HS-5 (cell line): ENCODE measurements around the gene NUCB2.
A peak's percentile ranks its signal among the peaks of the same experiment; 100 is the strongest.

ENCODE experiments used
- DNase-seq: peaks from one replicate; pipeline ENCODE4 v3.0.0-alpha.2; 2012; ENCODE audit warnings: low read depth

Gene NUCB2

DNA sequence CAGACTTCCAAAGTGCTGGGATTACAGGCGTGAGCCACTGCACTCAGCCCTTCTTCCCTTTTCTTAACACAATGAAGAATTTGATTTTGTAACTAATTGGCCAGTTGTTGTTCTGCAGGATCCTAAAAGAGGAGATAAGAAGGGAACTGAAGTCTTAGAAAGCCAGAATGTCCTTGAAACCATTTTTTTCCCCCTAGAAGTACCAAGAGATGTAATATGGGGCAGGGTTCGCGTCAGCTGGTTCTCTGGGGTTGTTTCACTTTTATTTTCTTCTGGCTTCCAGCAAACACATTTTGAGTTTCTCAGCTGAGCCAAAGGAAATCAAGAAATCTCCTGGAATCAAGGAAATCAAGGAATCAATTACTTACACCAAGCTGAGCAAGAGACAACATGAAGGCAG lies 7.6 kb upstream of the NUCB2 start:
- no peak for DNase-seq

DNA sequence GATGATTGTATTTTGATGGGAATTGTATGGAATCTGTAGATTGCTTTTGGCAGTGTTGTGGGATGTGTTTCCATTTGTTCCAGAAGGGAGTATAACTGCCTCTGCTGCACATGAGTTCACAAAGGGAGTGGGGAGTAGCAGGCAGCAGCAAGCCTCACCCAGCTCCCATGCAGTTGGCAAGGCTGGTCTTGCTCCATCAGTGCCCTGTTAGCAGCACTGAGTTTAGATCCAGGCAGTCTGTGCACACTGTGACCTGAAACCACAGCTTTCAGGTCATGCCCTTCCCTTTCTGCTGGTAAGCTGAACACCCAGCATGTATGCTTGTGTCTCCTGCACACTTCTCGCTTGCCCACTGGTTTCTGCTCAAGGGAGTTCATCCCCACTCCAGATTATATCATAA lies 3.7 kb upstream of the NUCB2 start:
- no peak for DNase-seq

DNA sequence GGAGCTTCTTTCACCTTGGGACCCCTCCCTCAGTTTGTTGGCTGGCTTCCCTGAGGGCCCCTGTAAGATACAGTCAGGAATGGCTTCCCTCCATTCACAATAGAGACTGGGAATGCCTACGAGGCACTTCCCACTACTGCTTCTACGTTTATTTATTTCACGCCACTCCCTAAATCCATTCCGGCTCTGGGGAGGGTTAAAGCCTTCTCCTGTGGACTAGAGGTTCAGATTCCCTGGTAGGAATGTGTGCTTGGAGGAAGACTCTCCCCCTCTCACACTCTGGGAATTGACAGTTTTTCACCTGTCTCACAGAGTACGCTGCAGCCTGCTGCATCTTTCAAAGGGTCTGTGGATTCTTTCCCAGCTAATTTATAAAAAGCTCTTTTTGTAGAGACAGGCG lies 3.3 kb upstream of the NUCB2 start:
- DNase-seq, result no peak

DNA sequence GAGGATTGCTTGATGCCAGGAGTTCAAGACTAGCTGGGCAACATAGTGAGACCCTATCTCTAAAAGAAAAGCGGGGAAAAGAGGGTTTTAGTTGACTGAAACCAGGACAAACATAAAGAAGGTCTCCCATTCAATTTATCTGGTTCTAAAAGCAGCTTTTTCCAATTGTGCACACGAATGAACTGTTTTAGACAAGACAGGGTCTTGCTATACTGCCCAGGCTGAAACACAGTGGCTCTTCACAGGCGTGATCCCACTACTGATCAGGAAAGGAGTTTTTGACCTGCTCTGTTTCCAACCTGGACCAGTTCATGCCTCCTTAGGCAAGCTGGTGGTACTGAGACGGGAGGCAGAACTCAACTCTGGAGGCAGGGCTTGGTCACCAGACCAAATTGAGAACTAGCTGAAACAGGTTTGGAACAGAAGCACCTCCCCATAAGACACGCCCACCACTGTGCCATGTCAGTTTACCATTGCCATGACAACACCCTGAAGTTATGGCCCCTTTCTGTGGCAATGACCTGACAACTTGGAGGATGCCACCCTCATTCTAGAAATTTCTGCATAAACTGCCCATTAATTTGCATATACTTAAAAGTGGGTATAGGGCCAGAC lies 2.8 kb upstream of the NUCB2 start:
- DNase-seq, result no peak

DNA sequence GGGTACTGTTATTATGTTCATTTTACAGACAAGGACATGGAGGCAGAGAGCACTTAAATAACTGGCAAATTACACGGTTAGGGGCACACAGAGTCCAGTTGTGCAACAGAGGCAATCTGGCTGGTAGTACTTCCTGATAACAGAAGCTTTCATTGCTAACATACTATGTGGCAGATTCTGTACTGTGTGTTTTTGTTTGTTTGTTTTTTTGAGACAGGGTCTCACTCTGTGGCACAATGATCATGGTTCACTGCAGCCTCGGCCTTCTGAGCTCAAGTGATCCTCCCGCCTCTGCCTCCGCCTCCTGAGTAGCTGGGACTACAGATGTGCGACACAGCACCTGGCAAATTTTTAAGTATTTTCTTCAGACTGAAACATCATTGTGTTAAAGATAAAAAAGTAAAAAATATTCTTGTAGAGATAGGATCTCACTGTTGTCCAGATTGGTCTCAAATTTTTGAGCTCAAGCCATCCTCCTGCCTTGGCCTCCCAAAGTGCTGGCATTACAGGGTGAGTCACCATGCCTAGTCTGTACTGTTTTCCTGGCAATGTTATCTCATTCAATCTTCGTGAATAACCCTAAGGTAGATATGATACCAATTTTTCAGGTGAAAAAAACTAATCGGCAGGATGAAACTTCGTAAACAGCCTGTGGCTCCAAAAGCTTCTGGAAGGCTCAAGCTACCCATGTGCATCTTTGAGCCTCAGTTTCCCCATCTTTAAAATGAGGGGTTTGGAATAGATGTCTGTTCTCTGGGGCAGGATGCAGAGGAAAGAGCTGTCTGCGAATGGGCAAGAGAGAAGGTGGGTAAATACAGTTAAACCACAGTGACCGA lies 921 bp upstream of the NUCB2 start:
- DNase-seq, result no peak

DNA sequence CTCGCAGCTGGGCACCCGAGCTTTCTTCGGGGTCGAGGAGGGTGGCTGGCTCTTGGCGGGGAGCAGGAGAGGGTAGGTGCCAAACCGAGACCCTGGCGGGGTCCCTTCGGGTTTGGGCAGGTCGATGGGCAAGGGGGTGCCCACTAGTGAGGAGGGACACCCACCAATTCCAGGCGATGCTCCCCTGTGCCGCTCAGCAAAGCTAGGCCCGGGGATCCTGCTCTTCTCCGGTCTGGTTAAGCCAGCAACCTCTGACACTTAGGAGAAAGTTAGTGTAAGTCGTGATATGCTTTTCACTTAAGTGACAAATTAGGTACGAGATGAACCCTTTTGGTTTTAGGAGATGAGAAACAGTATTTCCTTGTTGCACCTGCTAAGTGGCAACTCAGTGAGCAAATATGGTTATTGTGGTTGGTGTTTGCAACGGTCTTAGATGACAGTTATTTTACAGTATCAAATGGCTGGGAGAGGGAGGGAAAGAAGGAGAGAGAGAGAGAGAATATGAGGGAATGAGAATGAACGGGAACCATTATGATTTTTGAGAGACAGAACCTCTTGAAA lies 565 bp downstream of the NUCB2 start:
- peak; percentile 62 for DNase-seq

DNA sequence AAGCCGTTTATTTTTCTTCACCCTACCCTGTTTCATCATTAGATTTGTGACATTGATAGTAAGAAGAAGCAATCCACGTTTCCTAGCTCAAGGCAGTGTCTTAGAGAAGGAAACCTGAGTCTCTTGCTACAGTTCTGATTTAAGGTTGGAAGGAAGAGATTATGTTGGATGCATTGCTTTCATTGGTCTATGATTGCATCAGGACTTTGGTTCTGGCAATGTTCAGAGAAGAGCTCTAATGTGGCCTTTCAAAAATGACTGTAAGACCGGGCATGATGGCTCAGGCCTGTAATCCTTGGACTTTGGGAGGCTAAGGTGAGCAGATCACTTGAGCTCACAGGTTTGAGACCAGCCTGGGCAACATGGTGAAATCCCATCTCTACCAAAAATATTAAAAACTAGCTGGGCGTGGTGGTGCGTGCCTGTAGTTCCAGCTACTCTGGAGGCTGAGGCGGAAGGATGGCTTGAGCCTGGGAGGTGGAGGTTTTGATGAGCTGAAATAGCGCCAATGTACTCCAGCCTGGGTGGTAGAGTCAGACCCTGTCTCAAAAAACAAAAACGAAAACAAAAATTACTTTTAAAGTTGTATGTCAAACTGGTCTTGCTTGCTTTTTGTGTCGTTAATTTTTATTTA lies 4.1 kb downstream of the NUCB2 start:
- DNase-seq, result no peak

DNA sequence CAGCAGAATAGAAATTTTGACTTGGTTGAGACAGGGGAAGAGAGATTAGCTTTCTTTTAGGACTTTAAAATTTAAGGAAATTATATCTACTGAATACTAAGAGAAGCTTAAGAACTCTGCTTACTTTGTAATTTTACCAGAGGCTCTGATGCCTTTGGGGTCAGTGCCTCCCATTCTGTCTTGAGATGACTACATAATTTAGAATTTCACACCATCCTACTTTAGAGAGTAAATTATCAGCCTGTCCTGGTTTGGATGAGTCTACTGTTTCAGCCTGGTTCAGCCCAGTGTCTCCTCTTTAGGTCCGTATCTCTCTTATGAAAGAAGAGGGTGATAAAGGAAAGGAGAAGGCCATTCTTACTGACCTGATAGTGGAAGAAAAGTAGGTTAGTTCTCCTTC lies 9.8 kb downstream of the NUCB2 start:
- DNase-seq, result no peak

DNA sequence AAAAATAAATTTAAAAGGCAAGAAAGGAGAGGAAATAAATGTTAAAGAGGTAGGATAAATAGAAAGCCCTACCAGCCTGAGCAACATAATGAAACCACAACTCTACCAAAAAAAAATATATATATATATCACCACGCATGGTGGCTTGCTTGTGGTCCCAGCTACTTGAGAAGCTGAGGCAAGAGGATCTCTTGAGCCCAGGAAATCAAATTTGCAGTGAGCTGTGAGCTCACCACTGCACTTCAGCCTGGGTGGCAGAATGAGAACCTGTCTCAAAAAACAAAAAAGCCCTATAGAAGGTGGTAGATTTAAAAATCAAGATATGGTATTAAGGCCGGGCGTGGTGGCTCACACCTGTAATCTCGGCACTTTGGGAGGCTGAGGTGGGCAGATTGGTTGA lies 10.5 kb downstream of the NUCB2 start:
- no peak for DNase-seq

DNA sequence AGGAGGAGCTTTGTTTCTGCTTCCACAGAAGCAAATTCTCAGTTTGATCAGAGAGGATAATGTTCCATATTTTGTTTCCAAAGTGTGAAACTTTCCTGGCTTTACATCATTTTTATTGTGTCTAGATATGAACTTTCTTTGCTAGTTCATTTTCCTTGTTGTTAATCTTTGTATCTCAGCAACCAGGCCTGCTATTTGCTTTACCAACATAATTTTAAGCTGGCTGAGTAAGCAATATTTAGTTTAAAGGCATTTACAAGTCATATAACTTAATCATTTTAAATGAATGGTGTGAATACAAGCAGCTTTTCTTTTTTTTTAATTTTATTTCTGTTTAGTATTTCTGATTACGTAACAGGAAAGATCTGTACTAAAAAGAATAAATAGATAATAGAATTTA lies 15.2 kb downstream of the NUCB2 start:
- DNase-seq, result no peak

DNA sequence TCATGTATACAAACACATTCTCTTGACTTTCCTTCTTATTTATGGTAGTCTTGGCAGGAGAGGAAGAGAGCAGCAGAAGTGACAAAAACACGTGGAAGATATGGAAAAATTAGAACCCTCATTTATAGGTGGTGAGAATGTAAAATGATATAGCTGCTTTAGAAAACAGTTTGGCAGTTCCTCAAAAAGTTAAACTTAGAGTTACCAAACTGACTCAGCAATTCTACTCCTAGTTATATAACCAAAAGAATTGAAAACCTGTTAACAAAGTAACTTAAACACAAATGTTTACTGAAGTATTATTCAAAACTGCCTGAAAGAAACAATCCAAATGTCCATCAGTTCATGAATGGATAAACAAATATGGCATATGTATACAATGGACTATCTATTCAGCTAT lies 16.8 kb downstream of the NUCB2 start:
- DNase-seq, result no peak

DNA sequence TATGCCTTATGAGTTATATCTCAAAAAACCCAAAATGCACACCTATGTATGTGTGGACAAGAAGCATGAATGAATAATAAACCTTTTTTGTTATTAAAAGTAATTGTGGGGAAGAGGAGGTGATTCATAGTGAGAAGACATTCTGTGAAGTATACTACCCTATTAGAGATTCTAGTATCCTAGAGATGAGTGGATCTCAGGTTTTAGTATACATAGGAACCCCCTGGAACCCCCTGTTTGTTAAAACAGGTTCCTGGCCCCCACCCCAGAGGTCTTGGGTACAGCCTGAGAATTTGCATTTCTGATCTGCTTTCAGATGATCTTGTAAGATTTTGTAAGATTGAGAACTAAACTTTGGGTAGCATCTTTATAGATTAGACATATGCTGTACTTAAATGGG lies 17.5 kb downstream of the NUCB2 start:
- DNase-seq, result no peak

DNA sequence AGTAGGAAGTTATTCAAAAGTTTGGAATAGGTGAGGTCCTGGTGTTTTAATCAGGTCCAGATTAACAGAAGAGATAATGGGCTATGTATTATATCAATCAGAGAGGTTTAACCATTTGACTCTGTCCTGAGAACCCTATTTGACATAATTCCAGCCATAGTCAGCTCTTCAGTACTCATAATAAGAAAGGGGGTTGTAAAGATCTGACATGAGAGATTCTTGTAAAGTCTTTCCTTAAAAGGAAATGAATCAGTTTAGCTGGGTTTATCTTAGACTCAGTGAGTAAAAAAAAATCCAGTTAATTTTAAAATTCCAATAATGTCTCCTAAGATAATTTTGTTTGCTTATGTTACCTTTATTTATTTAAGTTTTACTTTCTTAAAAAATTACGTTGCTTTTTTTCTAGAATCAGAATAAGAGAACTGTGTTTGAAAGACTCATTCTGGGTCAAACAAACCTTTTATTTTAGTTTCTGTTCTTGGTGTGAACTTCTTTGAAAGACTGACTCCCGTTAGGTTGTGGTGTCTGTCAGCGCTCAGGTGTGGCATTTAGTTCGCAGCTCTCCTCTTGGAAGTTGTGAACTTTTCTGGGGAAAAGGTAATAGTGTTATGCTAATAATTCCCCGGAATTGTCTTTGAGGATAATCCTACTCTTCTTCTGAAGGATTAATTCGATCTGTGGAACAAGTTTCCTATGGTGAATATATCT lies 20.5 kb downstream of the NUCB2 start:
- no peak for DNase-seq

DNA sequence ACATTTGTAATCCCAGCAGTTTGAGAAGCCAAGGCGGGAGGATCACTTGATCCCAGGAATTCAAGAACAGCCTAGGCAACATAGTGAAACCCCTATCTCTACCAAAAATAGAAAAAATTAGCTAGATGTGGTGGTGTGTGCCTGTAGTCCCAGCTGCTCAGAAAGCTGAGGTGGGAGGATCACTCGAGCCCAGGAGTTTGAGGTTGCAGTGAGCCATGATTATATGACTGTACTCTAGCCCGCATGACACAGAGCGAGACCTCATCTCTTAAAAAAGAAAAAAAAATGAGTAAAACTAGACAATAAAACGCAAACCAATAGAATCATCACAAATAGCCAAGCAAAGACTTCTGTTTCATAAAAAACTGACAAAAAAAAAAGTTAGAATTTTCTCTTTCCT lies 21.8 kb downstream of the NUCB2 start:
- DNase-seq, result no peak

DNA sequence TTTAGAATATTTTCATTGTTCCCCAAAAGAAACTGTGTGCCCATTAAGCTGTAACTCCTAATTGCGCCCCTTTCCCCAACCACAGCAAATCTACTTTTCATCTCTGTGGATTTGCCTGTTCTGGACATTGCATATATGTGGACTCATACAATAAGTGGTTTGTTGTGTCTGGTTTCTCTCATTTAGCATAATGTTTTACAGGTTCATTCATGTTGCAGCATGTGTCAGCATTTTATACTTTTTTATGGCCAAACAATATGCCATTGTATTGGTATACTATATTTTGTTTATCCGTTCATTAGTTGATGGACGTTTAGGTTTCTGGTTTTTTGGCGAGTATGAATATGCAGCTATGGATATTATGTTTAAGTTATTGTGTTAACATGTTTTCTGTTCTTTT lies 23.8 kb downstream of the NUCB2 start:
- no peak for DNase-seq

DNA sequence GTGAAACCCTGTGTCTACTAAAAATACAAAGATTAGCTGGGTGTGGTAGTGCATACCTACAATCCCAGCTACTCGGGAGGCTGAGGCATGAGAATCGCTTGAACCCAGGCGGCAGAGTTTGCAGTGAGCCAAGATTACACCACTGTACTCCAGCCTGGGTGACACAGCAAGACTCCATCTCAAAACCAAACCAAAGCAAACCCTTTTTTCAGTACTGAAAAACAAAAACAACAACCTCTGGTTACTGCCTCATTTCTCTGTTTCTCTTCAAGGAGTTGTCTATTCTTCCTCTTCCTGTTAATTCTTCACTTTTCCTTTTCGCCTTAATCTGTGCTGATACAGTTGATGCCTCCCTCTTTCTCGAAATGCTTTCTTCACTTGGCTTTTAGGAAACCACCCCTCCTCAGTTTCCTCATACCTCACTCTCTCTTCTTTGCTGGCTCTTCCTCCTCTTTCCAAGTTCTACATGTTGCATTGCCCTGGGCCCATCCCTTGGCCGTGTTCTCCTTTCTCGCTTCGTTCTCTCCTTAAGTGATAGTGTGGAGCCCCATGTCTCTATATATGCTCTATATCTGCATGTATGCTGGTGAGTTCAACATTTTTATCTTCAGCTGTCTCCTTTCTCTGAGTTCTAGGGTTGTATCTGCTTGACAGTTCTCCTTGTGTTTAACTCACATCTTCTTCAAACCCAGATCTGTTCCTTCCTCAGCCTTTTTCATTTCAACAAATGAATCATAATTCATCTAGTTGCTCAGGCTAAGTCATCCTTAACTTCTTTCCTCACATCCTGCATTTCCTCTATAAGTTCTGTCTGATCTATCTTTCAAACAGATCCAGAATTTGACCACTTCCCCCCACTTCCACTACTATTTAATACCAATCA lies 37.1 kb downstream of the NUCB2 start:
- DNase-seq, result no peak

DNA sequence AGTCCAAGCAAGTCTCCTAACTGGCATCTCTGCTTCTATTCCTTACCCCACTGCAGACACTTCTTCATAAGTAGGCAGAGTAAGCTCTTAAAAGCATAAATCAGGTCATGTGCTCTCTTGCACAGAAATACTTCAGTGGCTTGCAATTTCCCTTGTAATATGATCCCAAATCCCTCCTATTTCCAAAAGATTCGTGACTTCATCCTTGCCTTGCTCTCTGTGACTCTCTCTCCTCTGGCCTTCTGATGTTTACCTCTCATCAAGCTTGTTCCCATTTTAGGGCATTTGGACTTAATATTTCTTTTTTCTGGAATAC lies 37.7 kb downstream of the NUCB2 start:
- DNase-seq, result peak; percentile 76

DNA sequence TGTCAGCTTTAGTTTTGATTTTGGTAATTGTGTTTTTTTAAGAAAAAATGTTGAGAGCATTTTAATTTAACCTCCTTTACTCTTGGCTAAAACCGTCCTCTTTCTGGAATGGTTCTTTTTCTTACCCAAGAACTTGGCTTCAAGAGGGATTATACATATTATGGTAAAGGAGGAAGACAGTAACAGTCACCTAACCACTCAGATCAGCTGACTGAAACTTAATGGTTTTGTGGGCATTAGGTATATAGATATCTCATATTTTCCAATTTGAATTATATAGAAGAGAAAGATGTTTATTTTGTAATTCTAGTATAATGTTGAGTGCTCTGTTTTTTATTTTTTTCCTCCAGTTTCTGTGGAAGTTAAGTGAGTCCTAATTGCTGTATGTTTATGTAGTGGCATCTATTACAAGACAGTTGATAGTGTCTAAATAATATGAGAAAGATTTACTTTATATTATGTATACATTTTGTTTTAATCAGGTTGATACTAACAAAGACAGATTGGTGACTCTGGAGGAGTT lies 38.4 kb downstream of the NUCB2 start:
- DNase-seq, result no peak

DNA sequence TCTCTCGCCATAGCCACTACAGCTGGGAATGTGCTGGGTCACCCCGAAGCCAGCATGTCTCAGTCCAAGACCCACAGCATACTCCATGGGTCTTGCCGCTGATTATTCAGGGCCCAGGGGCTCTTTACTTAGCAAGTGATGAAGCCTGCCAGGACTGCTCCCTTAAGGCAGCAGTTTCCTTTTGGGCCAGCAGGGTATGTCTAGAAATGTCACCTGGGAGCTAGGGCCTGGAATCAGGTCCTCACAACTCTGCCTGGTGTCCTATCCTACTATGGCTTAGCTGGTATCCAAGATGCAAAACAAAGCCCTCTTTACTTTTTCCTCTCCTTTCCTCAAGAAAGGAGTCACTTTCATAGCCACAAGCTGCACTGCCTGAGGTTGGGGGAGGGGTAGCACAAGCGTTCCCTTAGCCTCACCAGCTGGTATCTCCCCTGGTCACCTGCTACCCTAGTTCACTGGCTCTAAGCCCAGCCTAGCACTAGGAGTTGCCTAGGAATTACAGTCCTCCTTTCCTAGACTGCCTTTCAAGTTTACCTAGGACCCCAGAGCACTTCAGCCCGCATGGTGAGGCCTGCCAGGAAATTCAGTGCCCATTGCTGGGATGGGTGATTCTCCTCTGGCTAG lies 52.4 kb downstream of the NUCB2 start:
- no peak for DNase-seq

DNA sequence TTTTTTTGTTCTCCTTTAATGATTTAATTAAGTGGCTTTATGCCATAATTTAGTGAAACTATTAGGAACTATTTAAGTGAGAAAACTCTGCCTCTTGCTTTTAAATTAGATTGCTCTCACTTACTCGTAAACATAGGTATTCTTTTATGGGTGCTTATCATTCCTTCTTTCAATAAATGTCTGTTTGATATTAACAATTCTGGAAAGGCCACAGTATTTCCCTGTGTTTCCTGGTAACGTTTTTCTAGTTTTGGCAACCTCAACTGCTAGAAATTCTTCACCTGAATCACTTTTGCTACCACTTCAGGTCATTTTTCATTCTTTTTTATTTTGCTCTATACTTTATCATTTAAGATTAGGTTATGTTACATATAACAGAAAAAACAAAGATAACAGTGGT lies 55.1 kb downstream of the NUCB2 start:
- no peak for DNase-seq
